H9 (cell line): ENCODE results near the gene OTUD3. TPM values are rescaled to one million over a fixed set of nuclear protein-coding genes. Genes with fewer than 3 reads are reported as not detected.

Source experiments
- DNase-seq: peaks from one replicate; pipeline ENCODE4 v3.0.0-alpha.2; 2017
- H2AFZ ChIP-seq: one replicate; pipeline ENCODE4 v1.6.1; 2013; ENCODE audit warnings: mild to moderate bottlenecking, low read length, control low read depth, moderate library complexity
- H2AK5ac ChIP-seq: 2 replicates; pipeline ENCODE4 v1.6.1; 2013; ENCODE audit warnings: low read length, control low read depth, mixed read lengths; ENCODE audit not compliant: insufficient read length
- H2BK120ac ChIP-seq: one replicate; pipeline ENCODE4 v1.6.1; 2013; ENCODE audit warnings: low read depth, mild to moderate bottlenecking, low read length, control low read depth, inconsistent platforms; ENCODE audit not compliant: poor library complexity, severe bottlenecking
- H2BK12ac ChIP-seq: 2 replicates; pipeline ENCODE4 v1.6.1; 2013; ENCODE audit warnings: low read length, control low read depth, mixed read lengths, low read depth; ENCODE audit not compliant: insufficient read length
- H2BK15ac ChIP-seq: 2 replicates; pipeline ENCODE4 v1.6.1; 2013; ENCODE audit warnings: low read depth, low read length, control low read depth
- H2BK20ac ChIP-seq: one replicate; pipeline ENCODE4 v1.6.1; 2013; ENCODE audit warnings: low read depth, mild to moderate bottlenecking, low read length, control low read depth, inconsistent platforms; ENCODE audit not compliant: poor library complexity, severe bottlenecking
- H2BK5ac ChIP-seq: 2 replicates; pipeline ENCODE4 v1.6.1; 2013; ENCODE audit warnings: low read length, control low read depth, mixed read lengths; ENCODE audit not compliant: insufficient read length
- H3K14ac ChIP-seq: 2 replicates; pipeline ENCODE4 v1.6.1; 2013; ENCODE audit warnings: low read length, control low read depth; ENCODE audit not compliant: insufficient read depth
- H3K18ac ChIP-seq: 2 replicates; pipeline ENCODE4 v1.6.1; 2013; ENCODE audit warnings: low read depth, mild to moderate bottlenecking, mixed read lengths, low read length, control low read depth; ENCODE audit not compliant: insufficient read length
- H3K23ac ChIP-seq: 2 replicates; pipeline ENCODE4 v1.6.1; 2013; ENCODE audit warnings: low read length, control low read depth, mixed read lengths, low read depth; ENCODE audit not compliant: insufficient read length
- H3K23me2 ChIP-seq: 2 replicates; pipeline ENCODE4 v1.6.1; 2013; ENCODE audit warnings: low read depth, mild to moderate bottlenecking, mixed read lengths, low read length, control low read depth; ENCODE audit not compliant: insufficient read length, poor library complexity, severe bottlenecking
- H3K27ac ChIP-seq: 2 replicates; pipeline ENCODE4 v1.5.1; 2013; ENCODE audit warnings: low read length, control low read depth, mixed read lengths, low read depth; ENCODE audit not compliant: insufficient read length
- H3K27me3 ChIP-seq: 2 replicates; pipeline ENCODE4 v1.6.1; 2013; ENCODE audit warnings: low read length, control low read depth, inconsistent platforms; ENCODE audit not compliant: insufficient read depth
- H3K4ac ChIP-seq: 2 replicates; pipeline ENCODE4 v1.6.1; 2013; ENCODE audit warnings: low read depth, mild to moderate bottlenecking, control low read depth, inconsistent platforms, low read length, moderate library complexity
- H3K4me1 ChIP-seq: 2 replicates; pipeline ENCODE4 v1.6.1; 2013; ENCODE audit warnings: low read length, control low read depth, inconsistent platforms; ENCODE audit not compliant: insufficient read depth
- H3K4me2 ChIP-seq: 2 replicates; pipeline ENCODE4 v1.6.1; 2013; ENCODE audit warnings: low read length, control low read depth, mixed read lengths; ENCODE audit not compliant: insufficient read length, insufficient read depth
- H3K56ac ChIP-seq: 2 replicates; pipeline ENCODE4 v1.6.1; 2013; ENCODE audit warnings: low read depth, mild to moderate bottlenecking, mixed read lengths, low read length, control low read depth; ENCODE audit not compliant: insufficient read length
- H3K79me1 ChIP-seq: 2 replicates; pipeline ENCODE4 v1.6.1; 2013; ENCODE audit warnings: low read depth, mild to moderate bottlenecking, moderate library complexity, low read length, control low read depth, inconsistent platforms; ENCODE audit not compliant: insufficient read depth, poor library complexity, severe bottlenecking
- H3K79me2 ChIP-seq: 2 replicates; pipeline ENCODE4 v1.6.1; 2013; ENCODE audit warnings: low read length, control low read depth, inconsistent platforms; ENCODE audit not compliant: insufficient read depth
- H3K9ac ChIP-seq: 2 replicates; pipeline ENCODE4 v1.6.1; 2013; ENCODE audit warnings: low read length, control low read depth, mixed read lengths; ENCODE audit not compliant: insufficient read length; ENCODE audit errors: extremely low read depth
- H3K9me3 ChIP-seq: one replicate; pipeline ENCODE4 v1.6.1; 2013; ENCODE audit warnings: low read depth, low read length, inconsistent platforms; ENCODE audit not compliant: control insufficient read depth
- H3T11ph ChIP-seq: one replicate; pipeline ENCODE4 v1.6.1; 2013; ENCODE audit warnings: mild to moderate bottlenecking, low read length, control low read depth, inconsistent platforms
- H4K20me1 ChIP-seq: one replicate; pipeline ENCODE4 v1.6.1; 2013; ENCODE audit not compliant: control insufficient read depth, insufficient read length, insufficient read depth
- H4K5ac ChIP-seq: 2 replicates; pipeline ENCODE4 v1.6.1; 2013; ENCODE audit warnings: low read depth, mild to moderate bottlenecking, mixed read lengths, low read length, control low read depth; ENCODE audit not compliant: insufficient read length
- H4K8ac ChIP-seq: replicated peaks from 2 replicates; pipeline ENCODE4 v1.6.1; 2013; ENCODE audit warnings: low read length, control low read depth, mixed read lengths, low read depth; ENCODE audit not compliant: insufficient read length
- H4K91ac ChIP-seq: 2 replicates; pipeline ENCODE4 v1.6.1; 2013; ENCODE audit warnings: low read depth, mild to moderate bottlenecking, moderate library complexity, mixed read lengths, low read length, control low read depth; ENCODE audit not compliant: insufficient read length
- H3K27ac Mint-ChIP-seq, 3 experiments: 2 replicates in 2 of 3; 3 replicates in 1 of 3; pipeline ENCODE4 v1.8.0; 2020 to 2021; ENCODE audit warnings: mixed read lengths in 3 of 3, mild to moderate bottlenecking in 1 of 3, moderate library complexity in 1 of 3
- H3K27me3 Mint-ChIP-seq: 2 replicates; pipeline ENCODE4 v1.8.0; 2021; ENCODE audit warnings: low read depth, mild to moderate bottlenecking, moderate library complexity, mixed read lengths
- H3K36me3 Mint-ChIP-seq, 3 experiments: 2 replicates in 2 of 3; 3 replicates in 1 of 3; pipeline ENCODE4 v1.8.0; 2020 to 2021; ENCODE audit warnings: low read depth in 3 of 3, mixed read lengths in 3 of 3; ENCODE audit not compliant: insufficient read depth in 1 of 3
- H3K4me1 Mint-ChIP-seq, 2 experiments: 2 replicates each; pipeline ENCODE4 v1.8.0; 2020; ENCODE audit warnings: mixed read lengths in 2 of 2
- H3K4me3 Mint-ChIP-seq, 2 experiments: 2 replicates in 1 of 2; 3 replicates in 1 of 2; pipeline ENCODE4 v1.8.0; 2020 to 2021; ENCODE audit warnings: mild to moderate bottlenecking in 2 of 2, mixed read lengths in 2 of 2, moderate library complexity in 1 of 2
- H3K9me3 Mint-ChIP-seq, 2 experiments: 2 replicates in 1 of 2; 3 replicates in 1 of 2; pipeline ENCODE4 v1.8.0; 2020; ENCODE audit warnings: mild to moderate bottlenecking in 2 of 2, mixed read lengths in 2 of 2, moderate library complexity in 1 of 2
- CTCF ChIP-seq: fragments of 200-600 bp; sonication (generic); conservative IDR thresholded peaks from 3 replicates; pipeline ENCODE4 v1.8.0; 2021; ENCODE audit warnings: antibody characterized with exemption, mild to moderate bottlenecking
- WGBS: extraction: QIAGEN DNeasy Blood & Tissue Kit; methylation state at CpG from one replicate; pipeline ENCODE4 v1.1.7; 2013; ENCODE audit warnings: missing lambda C conversion rate, low lambda C conversion rate, mixed read lengths; ENCODE audit not compliant: insufficient read length; ENCODE audit errors: extremely low coverage; 5-methylcytosine and 5-hydroxymethylcytosine counted together
- total RNA-seq: library from RNA; stranded (reverse); gene quantifications from 2 replicates; pipeline ENCODE4 v1.2.1, GENCODE V29; 2021

Gene OTUD3
- total RNA-seq, 1 experiment from 2014 or later = 12.0 TPM

- H3K27me3 ChIP-seq = no peaks in the 10 kb centered on the region
- TF ChIP-seq CTCF = no peak
- H3K36me3 Mint-ChIP-seq = peaks cover 0 to 10% (median 9%) of the 10 kb centered on the region in 3 experiments; a peak in 4 of 7 replicates
Observed at GRCh38 chr1:19860418-19860817, 21.8 kb upstream of the OTUD3 start.

More at GRCh38 chr1:19860418-19860817, 21.8 kb upstream of the OTUD3 start:
- Histone ChIP-seq H3K4ac (no peak overlapping the region), H4K5ac (no peak overlapping the region), H3K4me1 (no peaks in the 10 kb centered on the region), H3K14ac (no peak overlapping the region), H3K18ac (no peak overlapping the region), H3K9me3 (no peaks in the 10 kb centered on the region), H2BK15ac (no peak overlapping the region), H3K9ac (no peak overlapping the region), H4K20me1 (no peaks in the 10 kb centered on the region), H3K23me2 (no peaks in the 10 kb centered on the region), H2BK5ac (no peak overlapping the region), H2BK120ac (no peak overlapping the region), H3K79me1 (no peaks in the 10 kb centered on the region), H2BK20ac (no peak overlapping the region), H3K56ac (no peak overlapping the region), H3K79me2 (no peaks in the 10 kb centered on the region), H2BK12ac (no peak overlapping the region), H3K27ac (no peak overlapping the region), H3K4me2 (no peak overlapping the region), H3K23ac (no peak overlapping the region), H2AK5ac (no peak overlapping the region), H2AFZ (no peak overlapping the region), H4K8ac (no peak overlapping the region), H3T11ph (no peak overlapping the region), H4K91ac (no peak overlapping the region)
- H3K4me3 Mint-ChIP-seq = no peak overlapping the region
- no CpG with 5 or more reads among the region's 2 CpGs for WGBS
- peaks cover 8 to 9% of the 10 kb centered on the region in 2 experiments; a peak in 3 of 4 replicates for H3K4me1 Mint-ChIP-seq
- no peak overlapping the region for H3K27ac Mint-ChIP-seq
- peaks cover 9% of the 10 kb centered on the region for H3K27me3 Mint-ChIP-seq
- peaks cover 11 to 15% of the 10 kb centered on the region in 2 experiments for H3K9me3 Mint-ChIP-seq
- DNase-seq = no peak
